Urinary bladder (tissue), 4 donors: ENCODE data around the gene HSBP1. TPM values are rescaled to one million over a fixed set of nuclear protein-coding genes. Genes with fewer than 3 reads are reported as not detected.
A peak's percentile ranks its signal among the peaks of the same experiment; 100 is the strongest.

Source experiments
- DNase-seq: peaks from one replicate; pipeline ENCODE4 v3.0.0-alpha.2; 2015; ENCODE audit errors: extremely low spot score
- H3K27ac ChIP-seq: one replicate; pipeline ENCODE4 v1.5.1; 2013; ENCODE audit warnings: low read depth, mild to moderate bottlenecking, moderate library complexity
- H3K36me3 ChIP-seq: one replicate; pipeline ENCODE4 v1.6.1; 2013; ENCODE audit warnings: mild to moderate bottlenecking, moderate library complexity; ENCODE audit not compliant: insufficient read depth
- H3K4me1 ChIP-seq: one replicate; pipeline ENCODE4 v1.6.1; 2013; ENCODE audit warnings: mild to moderate bottlenecking, moderate library complexity; ENCODE audit not compliant: insufficient read depth
- H3K4me3 ChIP-seq: one replicate; pipeline ENCODE4 v1.5.1; 2013; ENCODE audit warnings: low read depth, low read length
- WGBS: extraction: QIAGEN DNeasy Blood & Tissue Kit; methylation state at CpG from one replicate; pipeline ENCODE4 v1.1.7; 2013; 5-methylcytosine and 5-hydroxymethylcytosine counted together
- polyA plus RNA-seq: library from polyadenylated mRNA; stranded (reverse); fragments of 200-250 nt; gene quantifications from one replicate; pipeline ENCODE4 v1.2.3, GENCODE V29; 2013
- total RNA-seq: library from RNA; depleted of rRNA; stranded (reverse); fragments of >200 nt; gene quantifications from one replicate; pipeline ENCODE4 v1.2.3, GENCODE V29; 2014
- donor health status: healthy with polysubstance abuse.
- donor health status: healthy.

The HSBP1 gene
- total RNA-seq = 122 TPM
- 45.2 TPM for polyA plus RNA-seq

- H3K36me3 ChIP-seq = no peaks in the 10 kb centered on the region
- H3K4me1 ChIP-seq = no peaks in the 10 kb centered on the region
- H3K4me3 ChIP-seq = peak within 1 kb of the TSS; percentile 92
- H3K27ac ChIP-seq = peak within 1 kb of the TSS; percentile 66
- peak; percentile 73 for DNase-seq
- 1% methylated on average over 76 of the region's 76 CpGs for WGBS
Measured at GRCh38 chr16:83807710-83808572, at the start of gene HSBP1. TSS of gene HSBP1 (plus strand) at chr16:83807978. CDS start at chr16:83808077, 99 bp downstream.

GRCh38 chr16:83762141-83762991 is 45.4 kb upstream of the HSBP1 start:
- H3K4me3 ChIP-seq = no peak overlapping the region
- no peak overlapping the region for H3K27ac ChIP-seq
- H3K4me1 ChIP-seq = no peaks in the 10 kb centered on the region
- 53% methylated on average over 11 of the region's 11 CpGs for WGBS
- no peak for DNase-seq
- H3K36me3 ChIP-seq = no peaks in the 10 kb centered on the region

DNA sequence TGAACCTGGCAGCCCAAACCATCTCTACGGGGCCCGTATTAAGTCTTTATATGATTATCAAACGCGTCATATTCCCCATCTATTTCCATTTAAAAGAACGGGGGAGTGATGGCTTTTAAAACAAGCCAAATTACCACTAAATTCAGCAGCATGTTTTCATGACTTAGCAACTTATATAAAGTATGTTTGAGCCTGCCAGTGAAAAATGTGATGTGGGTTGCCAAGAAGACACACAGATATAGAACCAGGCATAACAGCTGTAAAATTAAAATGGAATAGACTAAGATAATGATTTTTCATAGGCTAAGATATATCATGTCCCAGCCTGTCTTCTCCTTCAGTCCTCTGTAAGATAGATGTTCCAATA is 44.8 kb upstream of the HSBP1 start:
- H3K27ac ChIP-seq = no peak overlapping the region
- DNase-seq = no peak
- H3K4me1 ChIP-seq = no peaks in the 10 kb centered on the region
- no peaks in the 10 kb centered on the region for H3K36me3 ChIP-seq
- H3K4me3 ChIP-seq = no peak overlapping the region
- WGBS = 84% methylated on average over 5 of the region's 5 CpGs

- Histone ChIP-seq H3K36me3 (no peaks in the 10 kb centered on the region), H3K27ac (no peak overlapping the region), H3K4me3 (no peak overlapping the region), H3K4me1 (no peaks in the 10 kb centered on the region)
- no peak for DNase-seq
- 41% methylated on average over 2 of the region's 2 CpGs for whole genome bisulfite sequencing
Measured at GRCh38 chr16:83768986-83769385, 38.8 kb upstream of the HSBP1 start.

GRCh38 chr16:83769397-83770008 is 38.3 kb upstream of the HSBP1 start:
- Histone ChIP-seq H3K27ac (no peak overlapping the region), H3K36me3 (no peaks in the 10 kb centered on the region), H3K4me1 (no peaks in the 10 kb centered on the region), H3K4me3 (no peak overlapping the region)
- DNase-seq = no peak
- 39% methylated on average over 5 of the region's 5 CpGs for WGBS

DNA sequence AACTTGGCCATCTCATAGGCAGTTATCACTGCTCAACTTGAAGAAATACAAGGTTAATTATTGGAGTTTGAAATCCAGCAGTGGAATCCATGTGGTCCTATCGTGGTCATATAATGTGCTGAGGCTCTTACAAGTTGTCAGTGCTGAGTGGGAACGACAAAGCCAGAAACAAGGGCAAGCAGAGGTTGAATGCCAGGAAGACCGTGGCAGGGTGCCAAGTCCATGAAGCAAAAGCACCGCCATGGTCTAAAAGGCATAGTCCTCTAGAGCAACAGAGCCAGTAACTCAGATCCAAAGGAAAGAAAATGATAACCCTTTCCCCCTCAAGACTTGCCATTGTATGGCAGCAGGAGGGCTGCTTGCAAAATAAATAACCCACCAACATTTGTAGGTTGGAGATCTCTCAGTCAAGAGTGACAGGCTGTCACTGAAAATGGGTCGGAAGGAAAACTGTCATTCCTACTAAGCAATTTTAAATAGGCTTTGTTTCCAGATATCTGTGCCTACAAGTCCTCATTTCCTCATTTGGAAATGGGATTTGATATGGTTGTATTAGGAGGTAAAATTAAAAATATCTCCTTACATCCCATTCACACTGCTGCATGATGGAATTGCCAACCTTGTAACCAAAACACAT is 36.4 kb upstream of the HSBP1 start:
- Histone ChIP-seq H3K27ac (no peak overlapping the region), H3K36me3 (no peaks in the 10 kb centered on the region), H3K4me1 (no peaks in the 10 kb centered on the region), H3K4me3 (no peak overlapping the region)
- DNase-seq = no peak
- WGBS = 48% methylated on average over 5 of the region's 5 CpGs

- Histone ChIP-seq H3K27ac (no peak overlapping the region), H3K4me1 (no peaks in the 10 kb centered on the region), H3K4me3 (no peak overlapping the region), H3K36me3 (no peaks in the 10 kb centered on the region)
- whole genome bisulfite sequencing = 34% methylated on average over 1 of the region's 1 CpG
- no peak for DNase-seq
Measured at GRCh38 chr16:83772806-83773205, 35.0 kb upstream of the HSBP1 start.

- no peaks in the 10 kb centered on the region for H3K4me1 ChIP-seq
- H3K4me3 ChIP-seq = no peak overlapping the region
- WGBS = 78% methylated on average over 4 of the region's 4 CpGs
- no peaks in the 10 kb centered on the region for H3K36me3 ChIP-seq
- H3K27ac ChIP-seq = no peak overlapping the region
- no peak for DNase-seq
Measured at GRCh38 chr16:83774066-83774465, 33.7 kb upstream of the HSBP1 start.

GRCh38 chr16:83776944-83777343 is 30.8 kb upstream of the HSBP1 start:
- 83% methylated on average over 9 of the region's 9 CpGs for WGBS

DNA sequence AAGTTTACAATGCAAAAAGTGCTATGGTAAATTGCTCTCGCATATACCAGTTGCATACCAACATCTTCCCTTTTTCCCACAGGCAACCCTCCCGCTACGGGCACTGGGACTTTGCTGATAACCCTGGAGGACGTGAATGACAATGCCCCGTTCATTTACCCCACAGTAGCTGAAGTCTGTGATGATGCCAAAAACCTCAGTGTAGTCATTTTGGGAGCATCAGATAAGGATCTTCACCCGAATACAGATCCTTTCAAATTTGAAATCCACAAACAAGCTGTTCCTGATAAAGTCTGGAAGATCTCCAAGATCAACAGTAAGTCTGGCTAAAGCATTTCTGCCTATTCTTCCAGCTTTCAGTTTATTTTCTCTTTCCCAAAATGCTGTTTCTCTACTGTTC is 27.9 kb upstream of the HSBP1 start:
- Histone ChIP-seq H3K36me3 (no peaks in the 10 kb centered on the region), H3K4me3 (no peak overlapping the region), H3K4me1 (no peaks in the 10 kb centered on the region), H3K27ac (no peak overlapping the region)
- WGBS = 25% methylated on average over 6 of the region's 6 CpGs
- no peak for DNase-seq

More at GRCh38 chr16:83776944-83777343, 30.8 kb upstream of the HSBP1 start:
- H3K4me3 ChIP-seq = no peak overlapping the region
- DNase-seq = no peak
- no peaks in the 10 kb centered on the region for H3K36me3 ChIP-seq
- no peaks in the 10 kb centered on the region for H3K4me1 ChIP-seq
- no peak overlapping the region for H3K27ac ChIP-seq

DNA sequence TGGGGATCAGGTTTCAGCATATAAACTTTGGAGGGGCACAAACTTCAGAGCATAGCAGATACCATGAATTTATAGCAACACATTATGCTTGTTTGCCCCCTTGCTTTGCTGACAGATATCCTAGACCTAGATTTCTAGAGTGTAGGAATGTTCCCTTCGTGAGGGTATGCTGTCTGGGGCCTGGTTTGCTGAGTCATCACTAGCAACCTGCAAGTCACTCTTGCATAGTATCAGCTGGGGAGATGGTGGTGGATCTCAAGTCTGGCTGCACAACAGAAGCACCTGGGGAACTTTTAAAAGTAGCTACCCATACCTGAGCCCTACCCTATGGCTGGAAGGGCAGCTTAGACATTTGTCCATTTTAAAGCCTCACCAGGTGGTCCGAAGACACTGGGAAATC is 22.3 kb upstream of the HSBP1 start:
- no peak overlapping the region for H3K4me3 ChIP-seq
- H3K27ac ChIP-seq = no peak overlapping the region
- 71% methylated on average over 2 of the region's 2 CpGs for WGBS
- no peaks in the 10 kb centered on the region for H3K36me3 ChIP-seq
- no peak for DNase-seq
- no peaks in the 10 kb centered on the region for H3K4me1 ChIP-seq

GRCh38 chr16:83789642-83790401 is 18.0 kb upstream of the HSBP1 start:
- 84% methylated on average over 8 of the region's 8 CpGs for WGBS
- H3K4me3 ChIP-seq = no peak overlapping the region

GRCh38 chr16:83791916-83792315 is 15.9 kb upstream of the HSBP1 start:
- no peaks in the 10 kb centered on the region for H3K4me1 ChIP-seq
- 91% methylated on average over 10 of the region's 10 CpGs for WGBS

More at GRCh38 chr16:83789642-83790401, 18.0 kb upstream of the HSBP1 start:
- no peaks in the 10 kb centered on the region for H3K36me3 ChIP-seq
- DNase-seq = no peak
- H3K4me1 ChIP-seq = no peaks in the 10 kb centered on the region
- no peak overlapping the region for H3K27ac ChIP-seq

More at GRCh38 chr16:83791916-83792315, 15.9 kb upstream of the HSBP1 start:
- DNase-seq = no peak
- no peaks in the 10 kb centered on the region for H3K36me3 ChIP-seq
- H3K4me3 ChIP-seq = no peak overlapping the region
- no peak overlapping the region for H3K27ac ChIP-seq
